Endothelial cell (in vitro differentiated cells): ENCODE data around the gene TNXB. TPM values are rescaled to one million over a fixed set of nuclear protein-coding genes. Genes with fewer than 3 reads are reported as not detected.

Experiments used
- DNase-seq: peaks from one replicate; pipeline ENCODE4 v3.0.0; 2021; ENCODE audit warnings: low spot score
- H3K27ac Mint-ChIP-seq: one replicate; pipeline ENCODE4 v1.8.0; 2021; ENCODE audit warnings: mixed read lengths, inconsistent platforms; ENCODE audit not compliant: unreplicated experiment
- H3K27me3 Mint-ChIP-seq: one replicate; pipeline ENCODE4 v1.8.0; 2021; ENCODE audit warnings: mild to moderate bottlenecking, moderate library complexity, mixed read lengths, inconsistent platforms; ENCODE audit not compliant: unreplicated experiment
- H3K36me3 Mint-ChIP-seq: one replicate; pipeline ENCODE4 v1.8.0; 2021; ENCODE audit warnings: mild to moderate bottlenecking, low read depth, mixed read lengths, inconsistent platforms; ENCODE audit not compliant: unreplicated experiment
- H3K4me1 Mint-ChIP-seq: one replicate; pipeline ENCODE4 v1.8.0; 2021; ENCODE audit warnings: mild to moderate bottlenecking, mixed read lengths, inconsistent platforms; ENCODE audit not compliant: unreplicated experiment
- H3K4me3 Mint-ChIP-seq: one replicate; pipeline ENCODE4 v1.8.0; 2021; ENCODE audit warnings: mild to moderate bottlenecking, mixed read lengths, inconsistent platforms; ENCODE audit not compliant: unreplicated experiment
- H3K9me3 Mint-ChIP-seq: one replicate; pipeline ENCODE4 v1.8.0; 2021; ENCODE audit warnings: mixed read lengths, inconsistent platforms; ENCODE audit not compliant: unreplicated experiment
- CTCF ChIP-seq: fragments of 200-600 bp; sonication (generic); IDR thresholded peaks from one replicate; pipeline ENCODE4 v1.5.0; 2021; ENCODE audit warnings: antibody characterized with exemption; ENCODE audit not compliant: unreplicated experiment
- total RNA-seq: library from RNA; stranded (reverse); fragmentation: NEBNext Ultra II Directional; extraction: Animal tissue kit (Norgen Biotek cat#: 25700); gene quantifications from one replicate; pipeline ENCODE4 v1.2.1, GENCODE V29; 2021; ENCODE audit not compliant: unreplicated experiment

Gene TNXB
- total RNA-seq, 1 donor from 2014 or later = 7.5 TPM

- Mint-ChIP-seq H3K9me3 (no peaks in the 10 kb centered on the region), H3K27me3 (peaks cover 17% of the 10 kb centered on the region), H3K27ac (no peak overlapping the region), H3K4me1 (no peaks in the 10 kb centered on the region), H3K36me3 (peaks cover 6% of the 10 kb centered on the region), H3K4me3 (no peak overlapping the region)
- DNase-seq = no peak
- TF ChIP-seq CTCF = no peak
Observed at GRCh38 chr6:32084780-32085179, 24.4 kb downstream of the TNXB start.

- Mint-ChIP-seq H3K36me3 (peaks cover 6% of the 10 kb centered on the region), H3K4me3 (no peak overlapping the region), H3K4me1 (no peaks in the 10 kb centered on the region), H3K27me3 (peaks cover 17% of the 10 kb centered on the region), H3K9me3 (no peaks in the 10 kb centered on the region), H3K27ac (no peak overlapping the region)
- no peak for TF ChIP-seq CTCF
- no peak for DNase-seq
Observed at GRCh38 chr6:32083812-32084768, 25.0 kb downstream of the TNXB start.

- no peak overlapping the region for H3K4me3 Mint-ChIP-seq
- H3K27me3 Mint-ChIP-seq = peaks cover 19% of the 10 kb centered on the region
- DNase-seq = no peak
- H3K36me3 Mint-ChIP-seq = peaks cover 6% of the 10 kb centered on the region
- TF ChIP-seq CTCF = no peak
- no peaks in the 10 kb centered on the region for H3K9me3 Mint-ChIP-seq
- H3K4me1 Mint-ChIP-seq = no peaks in the 10 kb centered on the region
- H3K27ac Mint-ChIP-seq = no peak overlapping the region
Observed at GRCh38 chr6:32082935-32083334, 26.2 kb downstream of the TNXB start.

GRCh38 chr6:32082478-32082877 lies 26.7 kb downstream of the TNXB start:
- no peaks in the 10 kb centered on the region for H3K4me1 Mint-ChIP-seq
- no peak for DNase-seq
- H3K4me3 Mint-ChIP-seq = no peak overlapping the region
- peaks cover 6% of the 10 kb centered on the region for H3K36me3 Mint-ChIP-seq
- H3K27me3 Mint-ChIP-seq = peaks cover 19% of the 10 kb centered on the region
- no peaks in the 10 kb centered on the region for H3K9me3 Mint-ChIP-seq
- no peak for TF ChIP-seq CTCF
- H3K27ac Mint-ChIP-seq = no peak overlapping the region

- H3K9me3 Mint-ChIP-seq = no peaks in the 10 kb centered on the region
- no peak overlapping the region for H3K27ac Mint-ChIP-seq
- H3K4me3 Mint-ChIP-seq = no peak overlapping the region
- no peak for DNase-seq
- H3K27me3 Mint-ChIP-seq = peaks cover 19% of the 10 kb centered on the region
- H3K4me1 Mint-ChIP-seq = no peaks in the 10 kb centered on the region
- peaks cover 6% of the 10 kb centered on the region for H3K36me3 Mint-ChIP-seq
- no peak for TF ChIP-seq CTCF
Observed at GRCh38 chr6:32081168-32081990, 27.8 kb downstream of the TNXB start.
